Measurements from ENCODE around the gene EPB41L1. TPM values are rescaled to one million over a fixed set of nuclear protein-coding genes. Genes with fewer than 3 reads are reported as not detected.
"Not testable (repeated sequence)": the region's sequence is repeated elsewhere in the genome, so short reads cannot be mapped to it uniquely, and the experiment has no call there.

Gene EPB41L1
- polyA plus RNA-seq, 4 donors, result 69.3 to 82.8 (median 71.8) TPM

DNA sequence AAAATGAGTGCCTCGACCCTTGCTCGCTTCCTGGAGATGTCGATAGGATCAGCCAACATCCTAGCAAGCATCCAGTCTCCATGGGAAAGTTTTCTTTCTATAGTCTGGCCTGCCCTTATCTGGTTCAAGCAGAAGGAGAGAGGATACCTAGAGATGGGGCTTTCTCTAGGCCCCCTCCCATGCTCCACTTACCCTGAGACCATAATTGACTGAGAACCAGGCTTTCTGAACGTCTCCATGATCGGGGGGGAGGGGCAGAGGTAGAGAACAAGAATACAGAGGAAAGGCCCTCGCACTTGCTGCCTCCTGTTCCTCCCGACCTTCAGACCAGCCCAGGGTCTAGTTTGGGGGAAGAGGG, 31.6 kb upstream of the EPB41L1 start:
- DNase-seq (ENCODE audit: low read depth in 4 of 4, low spot score in 3 of 4), result no peak

- DNase-seq (ENCODE audit: low read depth in 4 of 4, low spot score in 3 of 4), result no peak
Observed at GRCh38 chr20:36125097-36125496, 29.4 kb upstream of the EPB41L1 start.

DNA sequence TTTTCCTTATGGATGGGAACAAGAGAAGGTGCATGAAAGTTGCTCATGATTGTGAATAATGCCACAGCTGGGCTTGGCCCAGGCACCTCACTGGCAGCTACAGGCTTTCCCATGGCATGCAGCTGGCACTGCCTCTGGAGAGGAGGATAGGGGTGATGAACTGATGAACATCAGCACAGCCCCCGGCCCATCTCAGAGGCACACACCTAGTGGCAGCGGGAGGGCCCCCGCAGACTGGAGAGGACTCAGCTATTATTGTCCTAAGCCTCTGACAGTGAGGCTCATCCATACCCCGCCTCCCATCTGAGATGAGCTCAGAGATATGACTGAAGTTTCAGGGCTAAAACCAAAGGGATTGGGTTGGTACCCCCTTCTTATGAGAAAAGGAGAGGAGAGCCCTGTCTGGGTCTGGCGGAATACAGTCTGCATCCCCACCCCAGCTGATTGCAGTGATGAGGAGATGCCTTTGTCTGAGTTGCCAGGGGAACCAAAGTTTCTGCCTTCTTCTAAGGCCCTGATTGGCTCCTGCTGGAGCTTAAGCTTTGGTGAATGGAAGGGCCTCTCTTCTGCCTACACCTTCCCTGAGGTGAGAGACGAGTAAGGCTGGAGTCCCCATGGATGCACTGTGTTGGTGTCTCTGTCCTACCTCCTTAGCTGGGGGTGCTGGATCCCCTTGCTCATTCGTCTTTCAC, 27.6 kb upstream of the EPB41L1 start:
- DNase-seq (ENCODE audit: low read depth in 4 of 4, low spot score in 3 of 4), result no peak

DNA sequence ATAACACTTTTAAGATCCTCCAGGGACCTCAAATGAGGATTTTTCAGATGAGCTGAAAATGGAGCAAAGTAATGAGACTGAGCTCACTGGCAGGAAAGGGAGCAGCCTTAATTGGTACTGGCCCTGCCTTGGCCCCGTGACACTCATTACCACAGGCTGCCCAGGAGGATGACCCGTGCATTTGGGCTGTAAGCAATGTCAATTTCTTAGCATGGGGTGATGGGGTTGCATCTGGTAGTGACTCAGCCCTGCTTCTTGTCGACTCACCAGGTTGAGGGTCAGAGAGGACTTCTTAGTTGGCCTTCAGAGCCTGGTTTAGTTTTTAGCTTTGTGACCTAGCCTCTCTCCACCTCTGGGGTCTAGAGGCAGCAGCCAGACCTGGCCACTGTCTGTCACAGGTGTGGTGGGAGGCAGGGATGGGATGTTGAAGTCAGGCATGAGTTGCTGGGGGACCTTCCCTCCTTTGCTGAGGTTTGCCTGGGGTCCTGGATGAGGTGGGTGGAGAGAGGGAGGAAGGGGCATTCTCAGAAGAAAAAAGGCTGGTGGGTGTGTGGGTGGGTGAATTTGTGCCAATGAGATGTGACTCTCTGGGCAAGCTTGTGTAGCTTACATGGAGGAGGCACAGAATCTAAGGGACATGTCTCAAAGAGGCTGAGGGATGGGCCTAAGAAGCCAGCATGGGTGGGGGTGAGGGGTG, 25.9 kb upstream of the EPB41L1 start:
- DNase-seq (ENCODE audit: low read depth in 4 of 4, low spot score in 3 of 4), result no peak

DNA sequence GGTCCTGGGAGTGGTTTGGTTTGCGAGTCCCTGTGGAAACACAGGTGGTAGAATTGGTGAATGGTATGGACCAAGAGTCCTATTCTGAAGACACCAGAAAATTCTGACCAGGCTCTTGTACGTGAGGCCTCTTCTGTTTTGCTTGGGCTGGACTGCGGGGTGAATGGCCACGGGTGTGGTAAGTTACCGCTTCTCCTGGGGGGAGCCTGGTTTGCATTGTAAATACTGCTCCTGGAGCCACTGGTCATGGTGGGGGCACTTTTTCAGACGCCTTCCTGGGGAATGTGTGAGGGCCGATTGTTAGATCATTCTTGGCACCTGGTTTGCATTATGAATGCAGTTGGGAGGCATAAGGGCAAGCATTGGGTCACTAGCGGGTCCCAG, 25.4 kb upstream of the EPB41L1 start:
- DNase-seq (ENCODE audit: low read depth in 4 of 4, low spot score in 3 of 4), result no peak

DNA sequence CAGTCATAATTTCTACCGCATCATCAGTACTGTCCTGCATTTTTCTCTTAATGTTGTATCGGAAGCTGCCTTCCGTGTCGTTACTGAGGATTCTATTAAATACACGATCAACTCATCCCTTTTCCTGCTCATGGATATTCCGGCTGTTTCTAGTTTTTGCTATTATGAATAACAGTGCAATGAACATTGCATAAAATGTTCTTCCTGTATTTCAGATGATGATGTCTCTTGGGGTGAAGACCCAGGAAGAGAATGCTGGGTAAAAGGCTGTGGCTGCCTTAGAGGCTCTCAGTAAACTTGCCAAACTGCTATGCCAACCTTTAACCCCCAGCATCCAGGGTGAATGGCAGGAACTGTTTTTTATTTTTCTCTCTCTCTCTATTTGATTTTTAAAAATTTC, 24.1 kb upstream of the EPB41L1 start:
- DNase-seq (ENCODE audit: low read depth in 4 of 4, low spot score in 3 of 4), result no peak

- no peak for DNase-seq (ENCODE audit: low read depth in 4 of 4, low spot score in 3 of 4)
Observed at GRCh38 chr20:36132802-36133211, 21.7 kb upstream of the EPB41L1 start.

- DNase-seq (ENCODE audit: low read depth in 4 of 4, low spot score in 3 of 4), result no peak
Observed at GRCh38 chr20:36133821-36134220, 20.7 kb upstream of the EPB41L1 start.

DNA sequence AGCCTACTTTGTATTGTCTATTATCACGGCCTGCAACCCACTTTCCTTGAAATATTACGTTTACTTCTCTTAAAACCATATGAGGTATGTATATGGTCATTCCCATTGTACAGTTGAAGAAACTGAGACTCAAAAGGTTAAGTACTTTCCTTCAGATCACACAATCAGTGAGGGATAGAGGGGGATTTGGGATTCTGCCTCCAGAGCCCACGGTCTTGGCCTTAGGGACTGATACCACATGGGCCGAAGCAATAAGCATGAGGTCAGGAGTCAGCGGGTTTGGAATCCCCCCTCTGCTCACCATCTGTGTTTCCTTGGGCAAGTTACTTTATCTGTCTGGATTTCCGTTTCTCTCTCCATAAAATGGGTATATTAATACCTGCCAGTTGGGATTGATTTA, 19.4 kb upstream of the EPB41L1 start:
- DNase-seq (ENCODE audit: low read depth in 4 of 4, low spot score in 3 of 4), result no peak

- DNase-seq (ENCODE audit: low read depth in 4 of 4, low spot score in 3 of 4), result no peak
Observed at GRCh38 chr20:36135821-36136220, 18.7 kb upstream of the EPB41L1 start.

- DNase-seq (ENCODE audit: low read depth in 4 of 4, low spot score in 3 of 4), result not testable (repeated sequence)
Observed at GRCh38 chr20:36137313-36137712, 17.2 kb upstream of the EPB41L1 start.

GRCh38 chr20:36141310-36141709, 13.2 kb upstream of the EPB41L1 start:
- DNase-seq (ENCODE audit: low read depth in 4 of 4, low spot score in 3 of 4), result no peak

- DNase-seq (ENCODE audit: low read depth in 4 of 4, low spot score in 3 of 4), result no peak
Observed at GRCh38 chr20:36144336-36144735, 10.2 kb upstream of the EPB41L1 start.

DNA sequence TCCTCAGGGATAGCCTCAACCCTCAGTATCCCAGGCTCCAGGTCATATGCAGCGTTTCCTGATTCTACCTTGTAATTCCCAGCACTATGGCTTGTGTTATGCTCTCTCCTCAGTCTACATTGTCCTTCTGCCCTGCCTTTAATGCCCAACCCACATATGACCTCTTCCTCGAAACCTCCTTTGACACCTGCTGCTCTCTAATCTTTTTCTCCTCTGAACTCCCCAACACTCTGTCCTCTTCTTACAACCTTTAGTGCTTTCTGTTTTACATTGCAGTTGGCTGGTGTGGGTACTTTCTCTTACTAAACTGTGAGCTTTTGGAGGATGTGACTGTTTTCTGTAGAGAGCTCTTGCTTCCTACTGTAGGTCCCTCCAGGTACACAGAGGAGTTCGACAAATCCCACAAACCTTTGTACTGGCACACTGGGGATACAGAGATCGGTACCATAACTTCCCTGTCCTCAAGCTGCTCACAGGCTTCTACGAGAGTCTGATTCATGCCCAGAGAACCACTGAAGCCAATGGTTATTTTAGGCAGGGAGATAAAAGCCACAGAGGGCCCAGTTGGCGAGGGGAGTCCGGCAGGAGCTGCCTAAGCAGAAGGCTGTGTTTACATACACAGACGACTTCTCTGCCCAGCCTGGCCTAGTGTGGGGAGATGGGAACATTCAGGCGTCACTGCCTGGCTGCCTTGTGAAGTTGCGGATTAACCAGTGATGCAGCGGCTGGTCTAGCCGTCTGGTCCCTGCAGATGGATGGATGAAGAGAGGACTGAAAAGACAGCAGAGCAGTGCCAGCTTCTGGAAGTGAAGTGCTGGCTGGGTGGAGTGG, 8.4 kb upstream of the EPB41L1 start:
- DNase-seq (ENCODE audit: low read depth in 4 of 4, low spot score in 3 of 4), result no peak

DNA sequence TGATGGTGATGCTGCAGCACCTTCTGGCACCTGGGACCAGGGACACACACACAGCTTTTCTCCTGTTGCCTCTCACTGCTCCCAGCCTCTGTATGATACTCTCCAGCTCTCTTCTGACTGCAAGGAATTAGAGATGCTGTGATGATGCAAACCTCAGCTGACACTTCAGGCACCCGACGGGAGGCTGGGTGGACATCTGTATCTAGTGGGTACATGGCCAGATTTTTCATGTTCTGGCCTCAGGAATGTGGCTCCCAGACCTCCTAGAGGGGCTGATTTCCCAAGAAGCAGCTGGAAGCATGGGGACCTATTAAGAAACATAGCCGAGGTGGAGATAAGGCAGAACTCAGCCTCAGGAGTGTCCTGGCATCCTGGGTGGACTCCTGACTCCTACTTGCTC, 6.8 kb upstream of the EPB41L1 start:
- DNase-seq (ENCODE audit: low read depth in 4 of 4, low spot score in 3 of 4), result no peak

DNA sequence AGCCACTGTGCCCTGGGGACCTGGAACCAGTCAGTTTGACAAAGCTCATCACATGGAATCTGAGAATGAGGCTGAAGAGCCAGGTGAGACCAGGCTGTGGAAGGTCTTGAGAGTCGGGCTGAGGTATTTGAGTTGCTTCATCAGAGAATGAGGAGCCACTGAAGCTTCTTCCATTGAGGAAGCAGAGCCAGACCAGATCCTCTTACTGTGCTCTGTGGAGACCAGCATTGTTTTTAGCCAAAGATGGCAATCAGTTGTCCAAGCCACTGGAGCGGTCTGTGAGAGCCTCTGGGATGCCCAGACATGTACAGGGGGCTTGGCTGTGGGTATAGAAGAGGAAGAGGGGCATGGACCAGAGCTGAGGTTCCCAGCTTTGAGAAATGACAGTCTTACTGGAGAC, 6.1 kb upstream of the EPB41L1 start:
- DNase-seq (ENCODE audit: low read depth in 4 of 4, low spot score in 3 of 4), result no peak

DNA sequence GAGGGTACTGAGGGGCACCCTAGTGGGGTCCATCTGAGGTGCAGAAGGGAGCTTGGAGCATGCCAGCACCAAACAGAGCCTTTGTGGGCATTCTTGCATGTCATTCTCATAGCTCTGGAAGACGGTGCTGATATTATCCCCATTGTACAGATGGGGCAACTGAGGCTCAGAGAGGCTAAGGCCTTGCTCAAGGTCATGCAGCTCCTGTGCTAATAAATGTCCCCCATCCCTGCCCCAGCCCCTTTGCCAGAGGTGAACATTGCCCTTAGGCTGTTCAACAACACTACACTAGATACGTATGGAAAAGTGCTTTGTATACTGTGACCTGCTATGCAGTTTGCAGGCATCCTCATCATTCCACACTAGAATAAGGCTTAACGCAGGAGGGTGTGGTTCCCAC, 5.5 kb upstream of the EPB41L1 start:
- DNase-seq (ENCODE audit: low read depth in 4 of 4, low spot score in 3 of 4), result no peak

- no peak for DNase-seq (ENCODE audit: low read depth in 4 of 4, low spot score in 3 of 4)
Observed at GRCh38 chr20:36149469-36149868, 5.1 kb upstream of the EPB41L1 start.

DNA sequence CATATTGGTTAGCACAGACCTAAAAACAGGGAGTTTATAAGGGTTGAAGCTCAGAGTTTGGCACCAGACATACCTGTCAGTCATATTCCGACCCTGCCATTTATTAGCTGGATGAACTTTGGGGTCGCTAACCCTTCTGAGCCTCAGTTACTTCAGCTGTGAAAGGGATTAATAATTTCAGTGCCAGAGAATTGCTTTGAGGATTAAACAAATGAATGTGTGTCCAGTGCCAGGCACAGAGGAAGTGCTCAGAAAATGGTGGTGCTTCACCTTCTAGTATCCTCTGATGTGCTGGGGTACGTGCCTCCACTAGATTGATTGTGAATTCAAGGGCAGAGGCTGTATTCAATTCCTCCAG, 4.1 kb upstream of the EPB41L1 start:
- no peak for DNase-seq (ENCODE audit: low read depth in 4 of 4, low spot score in 3 of 4)

GRCh38 chr20:36150847-36151539, 3.5 kb upstream of the EPB41L1 start:
- DNase-seq (ENCODE audit: low read depth in 4 of 4, low spot score in 3 of 4), result no peak

GRCh38 chr20:36152261-36152660, 2.3 kb upstream of the EPB41L1 start:
- DNase-seq (ENCODE audit: low read depth in 4 of 4, low spot score in 3 of 4), result no peak

Measured in right renal pelvis (tissue), 4 donors.